Retina (tissue), 1 donor: ENCODE results near the gene MEF2C.
A peak's percentile ranks its signal among the peaks of the same experiment; 100 is the strongest.

Experiments
- DNase-seq: peaks from one replicate; pipeline ENCODE4 v3.0.0-alpha.2; 2016

The MEF2C gene

DNA sequence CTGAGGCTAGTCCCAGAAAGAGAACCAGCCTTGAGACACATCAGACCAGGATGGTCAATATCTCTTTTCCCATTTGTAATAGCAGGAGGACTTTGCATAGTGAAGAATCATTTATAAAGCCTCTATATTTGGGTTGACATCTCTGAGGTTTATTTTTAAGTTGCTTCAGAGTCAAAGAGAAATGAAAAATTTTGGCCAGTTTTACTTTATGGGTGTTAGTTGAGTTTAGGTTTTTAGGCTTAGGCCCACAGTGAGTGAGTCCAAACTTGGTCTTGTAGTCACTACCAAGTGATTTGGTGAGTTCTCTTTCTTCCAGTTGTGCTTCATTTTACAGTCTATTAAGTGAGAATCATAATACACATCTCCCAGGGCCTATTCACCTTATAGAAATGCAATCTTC is 5.3 kb upstream of the MEF2C start:
- no peak for DNase-seq

DNA sequence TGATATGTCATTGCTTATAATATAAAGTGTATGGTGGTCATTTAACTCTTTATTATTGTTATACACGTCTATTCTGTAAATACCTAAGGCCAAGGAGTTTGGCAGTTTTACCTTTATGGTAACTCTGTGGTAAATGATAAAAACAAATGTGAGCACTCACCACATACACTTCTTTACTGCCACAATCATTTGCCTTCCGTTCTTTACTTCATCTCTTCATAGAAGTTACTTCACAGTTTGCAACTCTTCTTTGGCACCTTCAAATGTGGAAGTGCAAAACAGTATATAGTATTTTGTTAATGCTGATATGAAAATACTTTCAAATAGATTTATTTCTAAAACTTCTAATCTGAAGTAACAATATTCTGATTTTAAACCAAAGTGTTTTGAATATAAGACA is 4.4 kb upstream of the MEF2C start:
- no peak for DNase-seq

DNA sequence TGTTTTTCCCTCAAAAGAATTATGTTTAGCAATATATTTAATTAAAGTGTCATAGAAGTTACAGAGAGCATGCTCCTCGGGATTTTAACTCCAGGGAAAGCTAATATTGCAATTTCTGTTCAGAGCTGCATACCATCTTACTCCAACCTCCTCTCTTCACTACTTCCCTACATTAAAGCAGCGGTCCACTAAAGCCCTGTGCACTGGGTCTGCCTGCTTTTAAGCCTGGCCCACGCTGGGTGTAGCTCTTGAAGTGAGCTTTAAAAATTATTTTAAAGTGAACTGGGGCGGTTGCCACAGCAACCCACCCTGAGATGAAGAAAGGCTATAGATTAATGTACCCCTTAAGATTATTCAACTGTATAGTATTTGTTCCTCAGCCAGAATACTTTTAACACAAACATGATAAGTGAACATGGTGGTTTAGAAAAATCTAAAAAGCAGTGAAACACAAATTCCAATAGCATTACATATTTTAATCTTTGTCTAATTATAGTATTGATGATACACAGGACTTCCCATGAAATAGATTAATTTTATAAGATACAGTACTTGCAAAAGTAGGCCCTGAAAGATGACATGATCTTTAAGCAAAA is 3.9 kb upstream of the MEF2C start:
- DNase-seq: no peak

DNA sequence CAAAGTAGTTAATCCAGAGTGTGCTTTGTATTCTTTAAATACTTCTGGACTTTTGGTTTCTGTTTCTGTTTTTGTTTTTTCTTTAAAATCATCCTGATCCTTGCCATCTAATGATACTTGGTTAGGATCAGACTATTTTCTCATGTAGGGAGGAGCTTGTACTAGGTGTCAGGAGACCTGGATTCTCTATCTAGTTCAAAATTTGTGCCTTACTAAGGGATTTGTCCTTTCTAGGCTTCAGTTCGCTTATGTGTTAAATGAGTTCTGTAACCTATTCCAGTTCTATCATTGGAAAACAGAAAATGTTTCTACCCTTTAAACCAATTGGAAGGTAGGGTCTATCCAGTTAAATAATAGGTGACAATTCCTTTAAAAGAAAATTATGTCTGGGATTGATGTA is 3.3 kb upstream of the MEF2C start:
- no peak for DNase-seq

DNA sequence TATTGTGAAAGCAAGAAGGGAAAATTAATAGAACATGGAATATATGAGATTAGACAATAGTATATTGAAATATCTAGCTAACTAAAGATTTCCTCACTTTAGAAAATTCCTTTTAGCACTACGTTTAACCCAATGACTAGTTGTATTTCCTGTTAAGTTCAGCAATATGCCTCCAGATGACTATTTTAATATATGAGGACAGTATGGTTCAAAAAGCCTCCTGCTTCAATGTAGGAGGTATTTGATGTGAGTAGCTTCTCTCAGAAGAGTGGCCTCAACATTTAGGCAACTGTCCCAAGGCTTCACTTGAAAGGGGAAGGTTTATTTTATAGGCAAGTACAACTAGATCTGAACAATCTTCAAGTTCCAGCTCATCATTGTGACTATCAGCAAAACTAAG is 2.0 kb upstream of the MEF2C start:
- no peak for DNase-seq

DNA sequence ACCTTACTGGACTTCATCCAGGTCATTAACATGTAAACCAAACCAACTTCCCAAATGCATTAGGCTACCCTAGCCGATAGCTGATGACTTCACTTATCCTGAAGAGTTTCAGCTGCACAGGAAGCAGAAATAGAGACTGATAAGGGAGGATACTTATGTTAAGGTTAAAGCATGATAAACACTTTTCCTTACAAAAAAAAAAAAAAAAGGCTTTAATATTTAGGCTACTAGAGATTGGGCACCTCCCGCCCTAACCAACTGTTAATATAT is 1.6 kb upstream of the MEF2C start:
- DNase-seq: no peak

DNA sequence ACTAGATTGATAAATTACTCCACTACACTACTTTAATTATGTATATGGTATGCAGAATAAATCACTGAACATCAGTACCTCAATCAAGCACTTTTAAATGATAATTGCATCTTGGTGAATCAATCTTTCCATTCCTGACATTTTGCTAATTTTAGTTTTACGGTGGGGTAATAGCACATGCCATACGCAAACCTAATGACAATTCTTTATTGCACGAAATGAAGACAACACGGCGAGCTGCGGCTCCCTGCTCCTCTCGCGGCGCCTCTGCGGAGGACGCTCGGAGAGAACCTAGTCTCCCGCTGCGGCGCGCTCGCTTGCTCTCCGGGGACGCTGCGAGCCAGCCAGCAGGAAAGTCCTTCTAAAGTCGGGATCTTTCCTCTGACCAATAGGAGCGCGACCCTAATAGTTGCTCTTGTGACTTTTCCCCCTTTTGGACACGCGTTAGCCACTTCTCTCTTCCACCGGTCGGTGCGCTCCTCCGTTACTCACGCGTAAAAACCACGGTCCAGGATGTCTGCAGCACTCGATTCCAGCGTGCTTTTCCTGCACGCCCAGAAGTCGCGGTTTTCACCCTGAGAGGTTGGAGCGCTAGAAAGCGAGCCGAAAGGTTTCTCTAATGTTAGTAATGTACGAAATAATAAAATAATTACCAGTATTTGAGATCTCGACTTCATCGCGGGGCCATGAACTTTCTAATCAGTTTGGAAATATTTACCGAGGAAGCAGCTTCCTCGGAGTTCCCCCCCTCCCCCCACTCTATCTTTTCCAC is 1.0 kb upstream of the MEF2C start:
- peak; percentile 84 for DNase-seq

DNA sequence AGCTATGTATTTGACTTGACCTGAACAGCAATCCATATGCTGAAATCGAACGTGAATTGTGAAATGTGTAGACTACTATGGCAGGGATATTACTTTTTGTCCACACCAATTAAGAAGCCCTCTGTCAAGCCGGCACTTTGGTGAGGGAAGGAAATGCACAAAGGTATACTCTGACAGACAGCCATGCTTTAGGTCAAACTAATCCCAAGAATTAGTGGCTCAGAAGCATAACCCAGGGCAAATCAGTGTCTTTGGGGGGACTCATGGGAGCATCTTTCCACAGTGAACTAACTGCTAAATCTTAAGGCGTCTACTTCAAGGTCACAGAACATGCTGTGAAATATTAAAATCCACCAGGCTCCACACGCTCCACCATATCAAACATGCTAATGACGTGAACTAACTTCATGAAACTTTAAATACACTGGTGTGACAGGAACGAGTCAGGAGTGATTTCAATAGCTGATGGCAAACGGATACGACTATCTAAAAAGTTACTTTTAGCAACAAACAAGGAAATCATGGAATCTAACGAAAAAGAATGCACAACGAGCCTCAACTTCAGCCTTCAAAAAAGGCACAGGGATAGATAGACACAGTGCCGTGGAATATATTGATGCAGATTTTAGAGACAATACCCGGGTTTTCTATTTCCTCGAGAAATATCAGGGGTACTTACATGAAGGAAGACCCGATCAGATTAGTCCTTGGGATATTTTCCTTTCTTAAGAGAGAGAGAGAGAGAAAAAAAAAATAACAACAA is 527 bp downstream of the MEF2C start:
- DNase-seq: no peak

DNA sequence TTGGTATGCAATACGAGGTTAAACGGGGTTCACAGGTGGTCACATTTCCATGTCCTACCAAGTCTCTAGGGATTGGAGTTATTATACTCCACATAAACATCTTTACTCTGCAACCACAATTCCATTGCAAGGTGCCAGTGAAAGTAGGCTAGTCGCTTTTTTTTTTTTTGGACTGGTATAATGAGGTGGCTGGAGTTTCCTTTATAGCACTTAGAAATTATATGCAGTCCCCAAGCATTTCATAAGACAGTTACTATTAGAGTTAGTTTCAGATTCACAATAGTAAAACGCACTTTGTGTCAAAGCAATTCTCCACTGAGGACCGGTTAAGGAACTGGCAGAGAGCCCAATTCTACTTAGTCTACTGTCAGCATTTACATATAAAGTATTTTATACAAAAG is 1.4 kb downstream of the MEF2C start:
- DNase-seq: no peak

DNA sequence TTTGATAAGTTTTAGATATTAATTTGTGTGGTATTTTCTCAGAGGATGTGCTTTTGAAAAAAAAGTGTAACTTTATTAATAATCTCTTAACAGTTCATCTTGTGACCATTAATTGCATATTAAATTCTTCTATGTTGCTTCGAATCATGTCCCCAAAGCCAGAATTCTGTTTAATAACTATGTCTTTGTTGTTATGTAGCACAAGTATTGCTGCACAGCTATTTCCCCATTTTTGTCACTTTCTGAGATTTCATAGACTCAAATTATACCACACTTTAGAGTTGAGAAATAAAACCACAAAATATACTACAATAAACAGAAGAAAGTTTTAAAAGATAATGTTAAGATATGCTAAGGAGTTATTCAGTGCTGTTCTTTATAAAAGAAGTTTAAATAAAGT is 2.8 kb downstream of the MEF2C start:
- no peak for DNase-seq

DNA sequence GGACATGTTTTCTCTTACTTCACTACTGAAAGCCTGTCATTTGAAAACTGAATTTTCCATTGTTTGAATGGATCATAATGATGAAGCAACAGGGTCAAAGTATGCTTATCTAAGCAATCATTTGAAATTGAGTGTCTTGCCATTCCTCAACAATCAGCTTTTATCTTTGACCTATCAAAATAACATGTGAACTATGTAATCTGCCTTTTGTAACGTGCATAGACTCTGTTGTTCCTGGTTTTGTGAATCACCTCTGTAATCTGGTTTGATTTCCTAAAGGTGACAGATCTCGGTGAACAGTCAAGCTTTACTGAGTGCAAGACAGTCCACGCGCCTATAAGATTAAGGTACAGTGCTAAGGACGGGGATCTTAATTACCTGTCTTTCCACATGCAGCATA is 3.3 kb downstream of the MEF2C start:
- no peak for DNase-seq

DNA sequence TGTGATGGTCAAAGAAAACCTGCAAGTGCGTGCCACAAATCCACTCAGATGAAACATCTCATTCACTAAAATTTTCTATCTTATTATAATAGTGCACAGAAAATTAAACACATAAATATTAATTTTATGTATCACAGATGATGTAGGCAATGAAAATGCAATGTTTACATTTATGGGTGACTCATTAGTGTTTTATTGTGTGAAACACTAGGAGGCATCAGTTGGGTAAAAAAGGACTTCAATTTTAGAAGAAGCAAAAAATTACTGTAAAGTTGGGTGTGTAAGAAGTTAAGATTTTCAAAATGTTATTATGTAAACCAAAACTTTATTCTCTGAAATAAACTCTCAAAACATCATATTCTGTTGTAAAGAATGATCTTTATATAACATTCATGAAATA is 4.0 kb downstream of the MEF2C start:
- no peak for DNase-seq

DNA sequence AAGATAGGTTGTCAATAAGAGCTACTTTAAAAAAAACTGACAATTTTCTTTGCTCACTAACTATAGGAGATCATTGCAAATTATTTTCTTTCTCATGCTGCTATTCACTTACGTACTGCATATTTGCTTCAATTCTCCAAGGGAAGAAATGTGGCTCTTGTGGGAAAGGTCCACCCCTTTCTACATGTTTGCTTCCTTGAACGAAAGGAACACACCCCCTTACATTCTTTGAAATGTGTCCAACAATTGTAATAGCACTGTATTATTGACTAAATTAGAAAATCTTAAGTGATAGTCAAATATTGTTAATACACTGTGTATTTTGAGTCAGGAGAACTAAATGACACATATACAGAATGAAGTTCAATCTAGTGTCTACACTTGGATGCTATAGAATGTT is 5.2 kb downstream of the MEF2C start:
- no peak for DNase-seq

DNA sequence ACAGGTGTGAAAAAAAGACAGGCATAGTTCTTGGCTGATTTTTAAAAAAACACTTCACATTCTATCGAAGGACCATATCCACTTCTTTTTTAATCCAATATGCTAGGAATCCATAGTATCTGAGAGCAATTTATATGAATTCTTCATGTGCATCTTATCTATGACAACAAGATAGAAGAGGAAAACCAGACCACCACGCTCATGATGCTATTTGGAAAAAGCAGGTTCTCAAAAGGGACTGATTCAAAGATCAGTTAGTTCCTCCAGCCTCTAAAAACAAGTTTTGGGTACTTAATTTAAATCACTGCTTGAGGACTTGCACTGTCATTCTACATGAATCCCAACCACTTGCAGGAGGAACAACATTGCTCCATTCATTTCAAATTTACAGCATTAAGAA is 6.3 kb downstream of the MEF2C start:
- no peak for DNase-seq

DNA sequence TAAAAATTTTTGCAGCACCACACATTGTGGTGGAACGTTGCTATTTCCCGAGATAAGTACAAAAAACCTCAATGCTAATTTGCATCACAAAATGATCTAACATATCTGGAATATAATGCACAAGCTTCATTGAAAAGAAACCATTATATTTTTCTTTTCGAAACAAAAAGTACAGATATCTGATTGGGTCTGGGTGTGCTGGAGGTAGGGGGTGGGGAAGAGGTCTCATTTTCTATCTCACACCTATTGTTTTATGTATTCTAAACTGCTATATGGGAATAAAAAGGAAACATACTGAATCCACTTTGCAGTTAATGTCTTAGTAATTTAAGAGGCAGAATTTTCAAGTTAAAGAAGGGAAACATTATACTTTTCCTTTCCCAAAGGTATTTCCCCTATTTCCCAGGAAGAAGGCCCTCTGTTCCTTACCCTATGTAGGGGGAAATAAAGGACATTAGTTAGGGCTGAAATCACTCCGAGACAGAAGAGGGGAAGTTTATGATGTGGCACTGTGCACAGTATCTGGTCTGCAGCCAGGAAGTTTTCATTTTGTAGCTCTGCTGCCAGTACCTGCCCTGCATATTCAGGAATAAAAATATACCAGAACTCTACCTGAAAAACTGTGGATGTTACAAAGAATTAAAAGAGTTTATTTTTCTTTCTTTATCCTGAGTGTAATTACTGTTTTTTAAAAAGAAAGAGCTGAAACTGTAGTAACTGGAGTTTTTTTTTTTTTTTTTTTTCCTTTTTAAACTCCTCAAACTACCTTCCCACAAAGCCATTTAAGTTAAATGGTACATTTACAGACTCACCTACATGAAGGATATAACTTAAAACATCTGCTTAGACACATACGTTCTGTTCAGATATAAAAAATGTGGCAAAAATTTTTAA is 7.4 kb downstream of the MEF2C start:
- no peak for DNase-seq

DNA sequence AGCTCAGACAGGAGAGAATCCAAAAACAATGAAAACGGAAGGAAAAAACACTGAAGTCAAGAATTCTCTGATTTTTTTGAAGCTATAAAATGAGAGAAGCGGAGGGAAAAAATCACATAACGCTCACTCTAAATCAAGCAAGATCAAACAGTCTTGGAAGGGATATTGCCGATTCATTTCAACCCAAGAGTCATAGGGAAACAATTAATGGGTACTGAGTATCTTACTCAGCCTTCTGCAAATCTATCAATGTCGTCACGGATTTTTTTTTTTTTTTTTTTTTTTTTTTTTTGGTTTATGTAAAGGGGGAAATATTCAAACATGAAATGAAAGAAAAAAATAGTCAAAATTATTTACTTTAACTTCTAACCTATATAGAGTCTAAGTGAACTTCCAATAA is 9.5 kb downstream of the MEF2C start:
- DNase-seq: no peak

DNA sequence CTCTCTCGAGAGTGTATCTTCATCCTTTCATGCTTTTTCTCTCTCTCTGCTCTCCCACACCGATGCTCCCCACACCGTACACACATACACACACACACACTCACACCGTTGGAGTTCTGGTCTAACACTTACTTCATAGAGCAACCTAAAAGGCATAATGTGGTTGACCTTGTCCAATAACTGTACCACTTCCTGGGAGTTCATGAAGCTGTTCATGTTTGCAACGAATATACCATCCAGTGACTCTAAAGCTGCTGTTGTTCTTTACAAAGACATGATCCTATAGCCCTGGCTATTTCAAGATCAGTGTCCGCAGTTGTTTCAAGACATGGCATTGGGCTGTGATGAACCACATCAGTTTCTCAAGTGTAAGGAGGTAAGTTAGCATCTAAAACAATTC is 10.0 kb downstream of the MEF2C start:
- DNase-seq: no peak

DNA sequence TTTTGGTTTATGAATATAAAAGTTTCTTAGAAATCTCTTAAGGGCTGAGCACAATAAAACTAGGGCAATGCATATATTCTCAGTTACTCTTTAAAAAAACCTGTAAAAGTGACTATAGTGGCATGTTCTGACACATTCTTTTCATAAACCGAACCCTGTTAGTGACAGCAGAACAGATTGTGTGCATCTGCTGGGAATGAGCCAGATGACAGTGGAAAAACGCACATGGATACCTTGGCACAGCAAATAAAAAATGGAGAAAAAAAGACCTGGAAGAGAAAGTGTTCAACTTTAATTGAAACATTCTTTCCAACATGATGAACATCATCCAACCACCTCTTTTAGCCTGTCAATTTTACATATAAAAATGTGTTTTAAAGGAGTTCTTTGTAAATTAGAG is 12.7 kb downstream of the MEF2C start:
- DNase-seq: no peak

DNA sequence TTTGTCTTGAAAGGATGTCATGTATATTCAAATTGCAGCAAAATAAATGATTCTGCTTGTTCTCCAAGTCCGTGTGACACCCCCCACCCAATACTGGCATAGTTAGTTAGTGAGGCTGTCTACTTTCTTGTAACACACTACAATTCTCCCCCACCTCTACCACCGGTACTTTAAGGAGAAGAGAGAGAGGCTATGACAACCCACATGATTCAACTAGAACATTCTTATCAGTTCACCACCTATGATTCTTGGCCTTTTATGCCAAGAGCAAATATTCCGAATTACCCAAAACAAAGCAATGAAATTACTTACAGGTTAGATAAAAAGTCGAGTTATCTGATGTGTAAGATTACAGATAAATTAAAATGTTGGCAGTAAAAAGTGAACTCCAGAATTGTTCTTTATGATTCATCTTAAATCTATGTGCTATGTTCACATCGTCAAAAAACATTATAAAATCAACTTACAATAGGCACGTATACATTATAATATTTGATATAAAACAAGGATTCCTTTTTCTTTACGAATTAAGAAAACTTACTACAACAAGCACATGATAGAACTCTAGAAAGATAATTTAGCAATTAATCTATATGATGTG is 14.4 kb downstream of the MEF2C start:
- no peak for DNase-seq

DNA sequence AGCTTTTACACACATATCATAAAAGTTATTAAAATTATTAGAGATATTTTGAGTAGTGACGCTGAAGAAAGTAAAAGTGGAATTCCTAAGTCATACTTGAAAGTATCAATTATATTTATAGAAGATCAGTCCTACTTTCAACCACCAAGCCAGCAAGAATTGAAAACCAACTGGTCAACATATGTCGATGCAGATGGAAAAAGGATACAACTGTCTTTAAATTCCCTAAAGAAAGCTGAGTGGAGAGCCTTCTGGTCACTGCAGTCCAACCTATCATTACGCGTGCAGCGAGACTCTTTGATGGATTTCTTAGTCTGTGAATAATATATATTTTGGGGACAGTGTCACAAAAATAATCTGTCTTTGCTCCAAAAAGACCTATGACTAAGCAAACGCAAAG is 15.3 kb downstream of the MEF2C start:
- no peak for DNase-seq

DNA sequence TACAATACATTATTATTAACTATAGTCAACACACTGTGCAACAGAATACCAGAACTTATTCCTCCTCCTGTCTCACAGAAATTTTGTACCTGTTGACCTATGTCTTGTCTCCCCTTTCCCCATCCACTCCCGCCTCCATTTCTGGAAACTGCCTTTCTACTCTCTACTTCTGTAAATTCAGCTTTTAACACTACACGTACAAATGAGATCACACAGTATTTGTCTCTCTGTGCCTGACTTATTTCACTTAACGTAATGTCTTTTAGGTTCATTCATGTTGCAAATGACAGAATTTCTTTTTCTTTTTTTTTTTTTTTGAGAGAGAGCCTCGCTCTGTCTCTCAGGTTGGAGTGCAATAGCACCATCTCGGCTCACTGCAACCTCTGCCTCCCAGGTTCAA is 19.5 kb downstream of the MEF2C start:
- no peak for DNase-seq

DNA sequence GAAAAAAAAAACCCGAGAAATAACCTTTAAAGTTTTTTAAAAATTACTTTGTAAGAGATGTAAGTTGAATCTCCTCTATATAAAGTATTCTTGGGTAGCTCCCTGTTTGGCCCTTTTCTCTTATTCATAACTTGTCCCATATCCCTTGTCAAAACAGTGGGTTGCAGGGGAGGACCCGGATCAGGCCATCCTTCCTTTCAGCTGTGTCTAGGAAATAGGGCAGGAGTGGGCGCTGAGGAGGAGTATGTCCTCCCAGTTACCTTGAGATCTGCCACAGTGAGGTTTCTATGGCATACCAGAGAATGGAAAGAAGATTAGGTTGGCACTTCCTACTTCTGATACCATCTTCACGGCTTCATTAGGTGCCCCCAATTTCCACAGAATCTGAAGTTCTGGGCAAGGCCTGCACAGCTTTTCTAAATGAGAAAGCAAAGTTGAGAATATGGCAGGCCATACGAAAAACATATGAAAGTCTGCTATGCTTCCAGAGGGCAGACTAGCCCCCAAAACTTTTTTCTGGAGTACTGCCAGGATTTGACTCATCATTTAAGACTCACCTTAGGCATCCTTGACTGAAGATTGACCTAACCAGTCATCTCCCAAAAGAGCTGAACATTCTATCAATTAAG is 20.3 kb downstream of the MEF2C start:
- no peak for DNase-seq

DNA sequence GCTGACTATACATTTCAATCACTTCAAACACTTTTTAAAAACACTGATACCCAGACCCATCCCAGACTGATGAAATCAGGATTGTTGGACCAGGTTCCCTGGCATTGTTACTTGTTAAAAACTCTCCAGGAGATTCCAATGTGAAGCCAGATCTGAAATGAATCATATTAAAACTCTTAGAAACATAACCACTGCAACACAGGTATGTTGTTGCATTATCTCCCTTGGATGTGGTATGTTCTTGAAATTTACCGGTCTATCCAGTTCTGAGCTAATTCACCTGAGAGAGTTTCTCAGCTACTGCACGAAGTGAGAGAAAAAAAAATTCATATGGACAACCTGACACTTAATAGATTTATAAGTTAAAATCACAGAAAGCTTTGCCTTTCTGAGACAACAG is 21.8 kb downstream of the MEF2C start:
- no peak for DNase-seq
